CD14-positive monocyte (primary cell): ENCODE data around the gene PLXDC1. TPM values are rescaled to one million over a fixed set of nuclear protein-coding genes. Genes with fewer than 3 reads are reported as not detected.

Experiments used
- DNase-seq, 3 donors: peaks; one replicate each; pipeline ENCODE4 v3.0.0-alpha.2; 2011 to 2022
- H2AFZ ChIP-seq: 2 replicates; pipeline ENCODE4 v1.6.0; 2012; ENCODE audit warnings: mild to moderate bottlenecking, low read depth, low read length, inconsistent platforms; ENCODE audit not compliant: insufficient read depth, poor library complexity, severe bottlenecking
- H3K27ac ChIP-seq, 2 donors: 1 replicate in 1 of 2; 2 replicates in 1 of 2; pipeline ENCODE4 v1.5.1; 2012 to 2013; ENCODE audit warnings: low read length in 2 of 2, control low read depth in 1 of 2, inconsistent platforms in 1 of 2, low read depth in 1 of 2, mild to moderate bottlenecking in 1 of 2
- H3K27me3 ChIP-seq, 2 donors: one replicate each; pipeline versions ENCODE4 v1.6.0 to v1.6.1; 2011 to 2013; ENCODE audit warnings: low read length in 2 of 2; ENCODE audit not compliant: control insufficient read depth in 2 of 2, insufficient read depth in 2 of 2
- H3K36me3 ChIP-seq, 2 donors: replicated peaks in 1 of 2; 1 replicate in 1 of 2; 2 replicates in 1 of 2; pipeline versions ENCODE4 v1.5.1 to v1.6.1; 2012 to 2013; ENCODE audit warnings: low read length in 2 of 2, control low read depth in 1 of 2, inconsistent platforms in 1 of 2, mild to moderate bottlenecking in 1 of 2; ENCODE audit not compliant: insufficient read depth in 2 of 2, control insufficient read depth in 1 of 2
- H3K4me1 ChIP-seq, 2 donors: 1 replicate in 1 of 2; 2 replicates in 1 of 2; pipeline versions ENCODE4 v1.5.1 to v1.6.1; 2012 to 2013; ENCODE audit warnings: low read length in 2 of 2, control low read depth in 1 of 2, inconsistent platforms in 1 of 2, mild to moderate bottlenecking in 1 of 2, moderate library complexity in 1 of 2; ENCODE audit not compliant: insufficient read depth in 2 of 2, control insufficient read depth in 1 of 2
- H3K4me2 ChIP-seq: replicated peaks from 2 replicates; pipeline ENCODE3; 2012; ENCODE audit warnings: low read length, moderate library complexity, mild to moderate bottlenecking; ENCODE audit not compliant: poor library complexity, severe bottlenecking; ENCODE audit errors: extremely low read depth
- H3K4me3 ChIP-seq, 3 experiments: fragments of 200-600 bp in 1 of 3; sonication (generic) in 1 of 3; replicated peaks in 1 of 3; 1 replicate in 2 of 3; 2 replicates in 1 of 3; pipeline ENCODE4 v1.5.1; 2011 to 2013; ENCODE audit warnings: low read length in 3 of 3, mild to moderate bottlenecking in 3 of 3, control low read depth in 2 of 3, low read depth in 2 of 3, inconsistent platforms in 1 of 3, moderate library complexity in 1 of 3
- H3K79me2 ChIP-seq: 2 replicates; pipeline ENCODE4 v1.6.0; 2012; ENCODE audit warnings: mild to moderate bottlenecking, control low read depth, inconsistent platforms, low read length, moderate library complexity; ENCODE audit not compliant: insufficient read depth
- H3K9ac ChIP-seq: 2 replicates; pipeline ENCODE4 v1.6.0; 2017; ENCODE audit warnings: low read length, mild to moderate bottlenecking; ENCODE audit not compliant: insufficient read depth, poor library complexity, severe bottlenecking
- H3K9me3 ChIP-seq, 2 donors: replicated peaks in 1 of 2; 1 replicate in 1 of 2; 2 replicates in 1 of 2; pipeline versions ENCODE4 v1.5.1 to v1.6.1; 2012 to 2013; ENCODE audit warnings: low read length in 2 of 2, control low read depth in 1 of 2; ENCODE audit not compliant: control insufficient read depth in 1 of 2, insufficient read depth in 1 of 2
- H4K20me1 ChIP-seq: 2 replicates; pipeline ENCODE4 v1.6.0; 2012; ENCODE audit warnings: mild to moderate bottlenecking, low read length, control low read depth, moderate library complexity; ENCODE audit not compliant: insufficient read depth
- H3K27ac Mint-ChIP-seq, 7 donors: one replicate each; pipeline ENCODE4 v1.8.0; 2020; ENCODE audit warnings: mild to moderate bottlenecking in 7 of 7, mixed read lengths in 7 of 7, moderate library complexity in 6 of 7, inconsistent platforms in 2 of 7
- H3K27me3 Mint-ChIP-seq, 3 donors: one replicate each; pipeline ENCODE4 v1.8.0; 2021 to 2022; ENCODE audit warnings: low read depth in 3 of 3, mild to moderate bottlenecking in 3 of 3, mixed read lengths in 3 of 3, moderate library complexity in 3 of 3, inconsistent platforms in 1 of 3
- H3K36me3 Mint-ChIP-seq, 2 donors: one replicate each; pipeline ENCODE4 v1.8.0; 2020; ENCODE audit warnings: mixed read lengths in 2 of 2, inconsistent platforms in 1 of 2, mild to moderate bottlenecking in 1 of 2
- H3K4me1 Mint-ChIP-seq: one replicate; pipeline ENCODE4 v1.8.0; 2020; ENCODE audit warnings: mild to moderate bottlenecking, mixed read lengths
- H3K4me3 Mint-ChIP-seq, 2 donors: one replicate each; pipeline ENCODE4 v1.8.0; 2020; ENCODE audit warnings: mild to moderate bottlenecking in 2 of 2, mixed read lengths in 2 of 2, moderate library complexity in 1 of 2
- H3K9me3 Mint-ChIP-seq, 7 donors: one replicate each; pipeline ENCODE4 v1.8.0; 2020 to 2022; ENCODE audit warnings: mixed read lengths in 7 of 7, mild to moderate bottlenecking in 6 of 7, moderate library complexity in 6 of 7, inconsistent platforms in 2 of 7
- WGBS: methylation state at CpG from one replicate; pipeline ENCODE4 v1.1.5; 2013; ENCODE audit warnings: missing lambda C conversion rate; ENCODE audit not compliant: insufficient coverage; 5-methylcytosine and 5-hydroxymethylcytosine counted together
- intact Hi-C, 2 donors: fragments of 100-400 bp; cut with micrococcal nuclease; formaldehyde crosslinking; loops; one replicate each; pipeline versions ENCODE4 v1.15.0 to v1.15.1; 2023
- polyA plus RNA-seq, 3 donors: library from polyadenylated mRNA; depleted of rRNA in 1 of 3; unstranded in 2 of 3; stranded (reverse) in 1 of 3; fragments of 300-500 nt in 2 of 3; fragments of >200 nt in 1 of 3; fragmentation: Illumina TruSeq in 2 of 3; gene quantifications; 1 replicate in 2 of 3; 2 replicates in 1 of 3; pipeline ENCODE4 v1.2.3, GENCODE V29; 2012 to 2021
- TF ChIP-seq, protein P1 (sequence below): fragments of 200-600 bp; IDR thresholded peaks from one replicate; pipeline ENCODE4 v1.8.0; 2022; ENCODE audit warnings: antibody characterized with exemption, mild to moderate bottlenecking

Gene PLXDC1
- polyA plus RNA-seq, 3 donors: 0.21 TPM; not detected in 2

DNA sequence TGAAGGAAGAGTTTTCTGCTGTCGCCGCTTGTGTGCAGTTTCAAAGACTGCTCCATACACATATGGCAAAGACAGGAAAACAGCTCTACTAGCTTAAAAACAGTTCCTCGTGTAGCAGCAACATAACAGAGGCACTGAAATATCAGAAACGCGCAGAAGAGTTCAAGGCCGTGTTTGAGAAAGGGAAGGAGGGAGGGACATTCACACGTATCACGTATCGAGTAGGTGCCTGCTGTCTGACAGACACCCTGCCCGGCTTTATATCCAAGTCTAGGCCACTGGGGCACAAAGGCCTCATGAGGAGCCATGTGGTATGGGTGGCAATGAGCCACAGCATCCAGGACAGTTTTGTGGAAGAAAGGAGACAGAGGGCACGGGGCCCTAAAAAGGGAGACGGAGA, 50.3 kb downstream of the PLXDC1 start:
- H3K4me3 Mint-ChIP-seq: no peak overlapping the region
- H3K79me2 ChIP-seq: no peaks in the 10 kb centered on the region
- H3K4me3 ChIP-seq: no peak overlapping the region
- peaks cover 26% of the 10 kb centered on the region for H3K4me1 Mint-ChIP-seq
- no peaks in the 10 kb centered on the region for H3K36me3 ChIP-seq
- peaks cover 0 to 5% of the 10 kb centered on the region in 2 donors for H3K27me3 ChIP-seq
- H3K9me3 ChIP-seq: no peaks in the 10 kb centered on the region
- DNase-seq: no peak
- H3K27ac ChIP-seq: no peak overlapping the region
- H2AFZ ChIP-seq: no peak overlapping the region
- H3K27ac Mint-ChIP-seq: no peak overlapping the region
- TF ChIP-seq, protein P1, sequence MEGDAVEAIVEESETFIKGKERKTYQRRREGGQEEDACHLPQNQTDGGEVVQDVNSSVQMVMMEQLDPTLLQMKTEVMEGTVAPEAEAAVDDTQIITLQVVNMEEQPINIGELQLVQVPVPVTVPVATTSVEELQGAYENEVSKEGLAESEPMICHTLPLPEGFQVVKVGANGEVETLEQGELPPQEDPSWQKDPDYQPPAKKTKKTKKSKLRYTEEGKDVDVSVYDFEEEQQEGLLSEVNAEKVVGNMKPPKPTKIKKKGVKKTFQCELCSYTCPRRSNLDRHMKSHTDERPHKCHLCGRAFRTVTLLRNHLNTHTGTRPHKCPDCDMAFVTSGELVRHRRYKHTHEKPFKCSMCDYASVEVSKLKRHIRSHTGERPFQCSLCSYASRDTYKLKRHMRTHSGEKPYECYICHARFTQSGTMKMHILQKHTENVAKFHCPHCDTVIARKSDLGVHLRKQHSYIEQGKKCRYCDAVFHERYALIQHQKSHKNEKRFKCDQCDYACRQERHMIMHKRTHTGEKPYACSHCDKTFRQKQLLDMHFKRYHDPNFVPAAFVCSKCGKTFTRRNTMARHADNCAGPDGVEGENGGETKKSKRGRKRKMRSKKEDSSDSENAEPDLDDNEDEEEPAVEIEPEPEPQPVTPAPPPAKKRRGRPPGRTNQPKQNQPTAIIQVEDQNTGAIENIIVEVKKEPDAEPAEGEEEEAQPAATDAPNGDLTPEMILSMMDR: no peak
- no peak overlapping the region for H3K9ac ChIP-seq
- no peaks in the 10 kb centered on the region for H4K20me1 ChIP-seq
- H3K9me3 Mint-ChIP-seq: peaks cover 0 to 9% (median 0%) of the 10 kb centered on the region in 7 donors
- H3K27me3 Mint-ChIP-seq: peaks cover 2 to 35% (median 18%) of the 10 kb centered on the region in 3 donors
- H3K4me1 ChIP-seq: peaks cover 33 to 36% of the 10 kb centered on the region in 2 donors
- no peaks in the 10 kb centered on the region for H3K36me3 Mint-ChIP-seq
- intact Hi-C loops: no loop called here
- H3K4me2 ChIP-seq: no peak overlapping the region
- 96% methylated on average over 11 of the region's 12 CpGs for WGBS

DNA sequence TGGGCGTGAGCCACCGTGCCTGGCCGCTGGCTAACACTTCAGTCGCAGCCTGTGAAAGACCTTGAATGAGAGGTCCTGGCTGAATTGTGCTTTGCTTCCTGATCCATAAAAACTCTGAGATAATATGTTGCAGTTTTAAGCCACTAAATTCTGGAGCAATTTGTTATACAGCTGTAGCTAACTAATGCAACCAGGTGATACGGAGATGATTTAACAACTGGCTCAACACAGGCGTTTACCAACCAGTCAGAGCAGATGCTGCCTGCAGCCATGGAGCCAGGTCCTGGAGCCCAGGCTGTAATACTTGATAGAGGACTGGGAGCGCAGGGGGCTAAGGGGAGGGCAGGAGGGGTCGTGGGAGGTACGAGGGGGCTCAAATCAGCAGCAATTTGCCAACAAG, 50.9 kb downstream of the PLXDC1 start:
- no peaks in the 10 kb centered on the region for H3K9me3 ChIP-seq
- H3K4me3 ChIP-seq: no peak overlapping the region
- H3K9me3 Mint-ChIP-seq: peaks cover 0 to 9% (median 0%) of the 10 kb centered on the region in 7 donors
- H2AFZ ChIP-seq: no peak overlapping the region
- TF ChIP-seq, protein P1: no peak
- H3K4me3 Mint-ChIP-seq: no peak overlapping the region
- no peak for DNase-seq
- H3K4me1 ChIP-seq: peaks cover 37 to 42% of the 10 kb centered on the region in 2 donors
- H3K27ac ChIP-seq: no peak overlapping the region
- H3K79me2 ChIP-seq: no peaks in the 10 kb centered on the region
- H3K36me3 ChIP-seq: no peaks in the 10 kb centered on the region
- H3K27me3 Mint-ChIP-seq: peaks cover 2 to 31% (median 18%) of the 10 kb centered on the region in 3 donors
- H3K4me2 ChIP-seq: no peak overlapping the region
- H3K27me3 ChIP-seq: peaks cover 0 to 5% of the 10 kb centered on the region in 2 donors
- peaks cover 28% of the 10 kb centered on the region for H3K4me1 Mint-ChIP-seq
- H3K36me3 Mint-ChIP-seq: no peaks in the 10 kb centered on the region
- no peaks in the 10 kb centered on the region for H4K20me1 ChIP-seq
- no peak overlapping the region for H3K9ac ChIP-seq
- WGBS: 94% methylated on average over 6 of the region's 9 CpGs
- no peak overlapping the region for H3K27ac Mint-ChIP-seq
- intact Hi-C loops: no loop called here
